Effector CD8-positive, alpha-beta T cell (primary cell): ENCODE data around the gene CACNA1A.
"Not testable (repeated sequence)": the region's sequence is repeated elsewhere in the genome, so short reads cannot be mapped to it uniquely, and the experiment has no call there.

Experiments used
- DNase-seq: peaks from one replicate; lab custom pipeline; 2025; lab: John Stamatoyannopoulos, UW

Gene CACNA1A

GRCh38 chr19:13427273-13428051 is 78.8 kb downstream of the CACNA1A start:
- DNase-seq, result no peak

- not testable (repeated sequence) for DNase-seq
These were observed 80.4 kb downstream of the CACNA1A start for GRCh38 chr19:13425875-13426274.

DNA sequence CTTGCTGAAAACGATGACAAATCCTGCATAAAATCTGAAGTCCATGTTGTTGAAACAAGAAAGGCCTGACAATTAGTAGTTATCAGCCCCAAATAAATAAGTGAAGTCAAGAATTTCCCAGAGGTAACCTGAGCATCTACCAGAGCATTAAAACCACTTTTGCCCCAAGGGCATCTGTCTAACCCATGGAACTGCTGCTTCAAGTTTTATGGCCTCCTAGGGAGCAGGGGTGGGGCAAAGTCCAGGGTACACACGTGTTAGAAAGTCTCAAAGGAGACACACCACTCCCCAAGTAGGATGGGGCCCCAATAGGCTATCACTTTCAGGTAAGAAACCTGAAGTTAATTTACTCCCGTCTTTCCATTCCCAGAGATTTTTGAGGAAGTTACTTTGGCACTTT is 81.1 kb downstream of the CACNA1A start:
- DNase-seq, result no peak

DNA sequence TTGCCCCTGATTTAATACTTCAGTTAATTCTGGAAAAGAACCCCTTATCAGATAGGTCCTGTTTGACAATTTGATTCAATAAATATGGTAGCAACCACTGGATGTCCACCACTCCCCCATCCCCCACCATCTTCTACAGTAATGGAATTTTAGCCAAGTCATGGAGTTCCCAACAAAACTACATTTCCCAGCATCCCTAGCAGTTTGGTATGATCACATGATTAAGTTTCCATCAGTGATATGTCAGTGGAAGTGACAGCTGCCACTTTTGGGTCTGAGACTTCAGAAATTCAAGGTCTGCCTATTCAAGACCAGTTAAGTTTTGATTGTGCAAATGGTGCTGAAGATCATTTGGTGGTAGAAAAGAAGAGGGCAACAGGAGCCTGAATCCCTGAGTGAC is 85.5 kb downstream of the CACNA1A start:
- no peak for DNase-seq

DNA sequence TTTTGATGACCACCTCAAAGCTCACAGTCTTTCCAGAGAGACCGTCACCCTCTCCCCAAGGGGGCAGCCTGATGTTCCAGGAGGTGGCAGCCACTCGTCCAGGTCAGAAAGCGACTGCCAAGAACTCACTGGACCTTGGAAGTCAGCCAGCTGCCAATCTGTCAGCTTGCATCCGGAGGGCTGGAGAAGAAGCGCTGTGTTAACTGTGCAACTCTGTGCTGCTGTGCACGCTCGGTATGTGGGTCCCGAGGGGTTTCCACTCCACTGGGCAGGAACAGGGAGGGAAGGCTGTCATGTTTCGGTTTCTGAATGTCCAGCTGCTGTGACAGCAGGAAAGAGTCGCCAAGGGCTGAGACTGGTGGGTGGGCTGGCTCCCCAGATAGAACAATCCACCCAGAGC is 89.2 kb downstream of the CACNA1A start:
- no peak for DNase-seq

DNA sequence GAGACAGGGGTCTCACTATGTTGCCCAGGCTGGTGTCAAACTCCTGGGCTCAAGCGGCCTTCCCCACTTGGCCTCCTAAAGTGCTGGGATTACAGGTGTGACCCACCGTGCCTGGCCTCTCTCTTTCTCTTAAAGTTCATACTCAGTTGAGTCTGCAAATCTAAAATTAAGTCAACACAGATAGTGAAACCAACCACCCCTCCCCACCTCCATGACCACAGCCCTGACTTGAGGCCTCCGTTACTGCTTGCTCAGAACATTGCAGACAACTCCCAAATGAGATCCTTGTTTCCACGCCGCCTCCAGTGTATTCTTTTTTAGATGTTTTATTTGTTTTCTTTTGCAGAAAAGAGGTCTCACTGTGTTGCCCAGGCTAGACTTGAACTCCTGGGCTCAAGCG is 94.4 kb downstream of the CACNA1A start:
- DNase-seq, result no peak

GRCh38 chr19:13410946-13411345 is 95.3 kb downstream of the CACNA1A start:
- no peak for DNase-seq

DNA sequence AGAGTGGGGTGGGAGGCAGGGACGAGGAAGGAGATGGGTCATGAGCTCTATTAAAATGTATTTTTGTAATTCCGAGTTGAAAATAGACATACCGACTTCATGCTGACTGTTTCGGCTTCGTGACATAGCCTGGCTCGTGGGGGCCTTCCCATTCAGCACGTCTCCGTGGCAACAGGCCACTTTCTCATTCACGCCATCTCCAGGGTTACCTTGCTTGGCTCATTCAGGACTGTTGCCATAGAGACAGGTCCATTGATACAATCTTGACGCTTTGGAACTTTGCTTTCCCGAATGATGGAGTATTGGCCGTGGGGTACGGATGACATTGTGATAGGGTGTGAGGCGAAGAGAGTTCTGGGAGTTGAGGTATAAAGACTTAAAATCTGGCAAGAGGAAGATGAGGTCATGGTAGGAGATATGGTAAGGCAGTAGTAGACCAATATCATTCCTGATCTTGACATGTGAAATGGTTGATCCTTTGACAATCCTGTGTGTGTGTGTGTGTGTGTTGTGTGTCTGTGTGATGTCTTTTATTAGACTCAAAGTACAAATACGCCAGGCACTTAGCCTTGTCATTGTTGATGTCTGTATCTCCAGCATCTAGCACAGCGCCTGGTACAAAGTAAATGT is 97.3 kb downstream of the CACNA1A start:
- no peak for DNase-seq

DNA sequence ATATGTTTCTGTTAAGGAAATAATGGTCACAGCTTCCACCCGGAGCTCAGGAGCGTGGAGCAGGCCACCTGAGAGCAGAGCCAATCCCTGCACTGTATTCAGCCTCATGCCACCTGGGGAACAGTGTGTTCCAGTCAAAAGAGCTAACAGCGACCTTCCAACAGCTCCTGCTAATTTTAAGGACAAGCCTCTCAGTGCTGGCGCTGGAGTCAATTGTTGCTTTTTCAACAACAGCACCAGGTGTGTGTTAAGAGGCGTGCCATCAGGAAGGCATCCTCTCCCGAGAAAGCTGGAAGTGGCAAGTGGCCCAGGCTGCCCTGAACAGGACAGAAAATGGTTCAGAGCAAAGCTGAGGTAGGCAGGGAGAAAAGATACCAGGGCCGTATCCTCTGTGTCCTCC is 102.0 kb downstream of the CACNA1A start:
- no peak for DNase-seq

DNA sequence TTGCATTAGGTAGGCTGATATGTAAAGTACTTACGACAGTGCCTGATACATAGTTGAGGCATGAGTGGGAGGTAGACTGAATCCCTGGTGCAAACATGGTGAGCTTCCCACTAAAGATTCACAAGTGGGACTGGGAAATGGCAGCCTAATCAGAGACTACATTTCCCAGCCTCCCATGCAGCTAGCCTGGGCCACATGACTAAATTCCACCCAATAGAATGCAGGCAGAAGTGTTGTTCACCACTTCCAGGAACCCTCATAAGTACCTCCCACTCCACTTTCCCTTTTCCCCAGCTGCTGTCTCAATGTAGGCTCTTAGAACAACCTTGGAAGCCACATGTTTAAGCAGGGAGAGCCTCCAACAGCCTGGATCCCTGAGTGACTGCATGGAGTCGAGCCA is 104.9 kb downstream of the CACNA1A start:
- no peak for DNase-seq

GRCh38 chr19:13400296-13400695 is 106.0 kb downstream of the CACNA1A start:
- DNase-seq, result no peak

GRCh38 chr19:13399746-13400145 is 106.5 kb downstream of the CACNA1A start:
- DNase-seq, result no peak

DNA sequence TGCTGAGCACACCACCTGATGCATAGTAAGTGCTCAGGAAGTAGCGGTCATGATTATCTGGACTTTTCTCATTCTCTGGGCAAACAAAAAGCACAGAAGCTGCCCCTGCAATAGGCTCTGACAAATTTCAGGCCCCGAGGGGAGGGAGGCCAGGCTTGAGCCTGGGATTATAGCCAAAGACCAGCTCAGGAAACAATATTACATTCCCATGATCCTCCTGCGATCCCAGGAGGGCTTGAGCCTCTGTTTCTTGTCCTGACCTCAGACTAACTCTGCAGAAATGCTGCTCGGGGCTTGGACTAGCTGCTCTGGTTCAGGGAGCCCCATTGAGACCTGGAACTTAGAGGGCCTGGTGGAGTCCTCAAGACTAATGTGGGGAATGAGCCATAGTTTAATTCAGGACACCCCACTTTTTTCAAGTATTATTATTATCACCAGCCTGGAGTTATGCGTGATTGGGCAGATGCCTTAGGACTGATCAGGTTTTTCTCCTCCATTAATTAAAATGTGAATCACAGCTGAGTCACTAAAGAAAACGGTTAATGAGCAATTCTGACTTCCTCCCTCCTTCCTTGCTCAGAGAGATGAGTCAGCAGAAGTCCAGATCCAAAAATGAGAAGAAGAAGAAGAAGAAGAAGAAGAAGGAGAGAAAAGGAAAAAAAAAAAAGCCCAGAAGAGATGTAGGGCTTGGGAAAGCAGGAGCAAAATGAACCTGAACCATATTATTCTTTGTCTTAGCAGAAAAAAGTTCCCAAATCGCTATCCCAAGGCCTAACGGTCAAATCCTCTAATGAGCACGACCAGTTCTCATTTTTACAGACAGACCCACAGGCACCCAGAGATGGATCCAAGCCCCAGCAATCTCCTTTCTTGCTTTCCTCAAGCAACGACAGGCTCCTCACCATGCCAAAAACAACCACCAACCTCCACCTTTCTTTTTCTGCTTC is 107.2 kb downstream of the CACNA1A start:
- DNase-seq, result no peak

DNA sequence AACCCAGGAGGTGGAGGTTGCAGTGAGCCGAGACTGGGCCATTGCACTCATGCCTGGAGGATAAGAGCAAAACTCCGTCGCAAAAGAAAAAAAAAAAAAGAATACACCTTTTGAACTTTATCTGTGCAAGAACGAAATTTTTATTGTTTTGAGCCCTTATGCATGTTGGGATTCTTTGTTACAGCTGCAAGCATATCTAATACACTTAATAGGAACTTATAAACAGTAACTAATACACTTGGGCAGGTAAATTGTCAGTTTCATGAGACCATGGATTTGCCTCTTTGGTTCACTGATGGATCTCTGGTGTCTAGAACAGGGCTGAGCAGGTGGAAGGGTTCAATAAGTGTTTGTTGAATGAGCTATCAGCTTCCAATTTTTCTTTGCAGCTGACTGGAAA is 108.1 kb downstream of the CACNA1A start:
- DNase-seq, result no peak

GRCh38 chr19:13396250-13397080 is 109.8 kb downstream of the CACNA1A start:
- no peak for DNase-seq

DNA sequence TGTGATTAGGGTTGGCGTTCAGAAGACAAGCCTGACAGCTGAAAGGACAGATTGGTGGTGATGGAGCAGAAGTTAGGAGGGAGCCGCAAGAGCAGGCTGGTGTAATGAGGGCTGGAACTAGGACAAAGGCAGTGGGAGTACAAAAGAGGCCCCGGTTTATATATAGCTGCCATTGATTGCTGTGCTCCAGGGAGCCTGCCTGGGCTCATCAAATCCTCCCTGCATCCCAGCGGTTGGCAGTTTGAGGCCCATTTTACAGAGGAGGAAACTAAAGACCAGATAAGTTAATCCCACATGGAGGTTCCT is 123.7 kb downstream of the CACNA1A start:
- DNase-seq, result no peak

- DNase-seq, result no peak
These were observed 124.2 kb downstream of the CACNA1A start for GRCh38 chr19:13381827-13382632.

- no peak for DNase-seq
These were observed 129.7 kb downstream of the CACNA1A start for GRCh38 chr19:13376537-13376936.

- no peak for DNase-seq
These were observed 132.7 kb downstream of the CACNA1A start for GRCh38 chr19:13373599-13373998.

GRCh38 chr19:13370948-13371347 is 135.3 kb downstream of the CACNA1A start:
- DNase-seq, result no peak

- no peak for DNase-seq
These were observed 139.6 kb downstream of the CACNA1A start for GRCh38 chr19:13366529-13367143.
